ENCODE data around the gene SDK1.
"Not testable (repeated sequence)": the region's sequence is repeated elsewhere in the genome, so short reads cannot be mapped to it uniquely, and the experiment has no call there.

Gene SDK1

GRCh38 chr7:4068286-4068685 lies 767.2 kb downstream of the SDK1 start:
- no peak for DNase-seq

GRCh38 chr7:4069268-4070095 lies 768.4 kb downstream of the SDK1 start:
- DNase-seq, result no peak

- no peak for DNase-seq
These were observed 769.2 kb downstream of the SDK1 start for GRCh38 chr7:4070214-4070613.

- DNase-seq, result no peak
These were observed 770.5 kb downstream of the SDK1 start for GRCh38 chr7:4071370-4072058.

GRCh38 chr7:4072161-4072925 lies 771.3 kb downstream of the SDK1 start:
- no peak for DNase-seq

GRCh38 chr7:4073052-4073451 lies 772.0 kb downstream of the SDK1 start:
- no peak for DNase-seq

GRCh38 chr7:4073750-4074149 lies 772.7 kb downstream of the SDK1 start:
- no peak for DNase-seq

- no peak for DNase-seq
These were observed 773.4 kb downstream of the SDK1 start for GRCh38 chr7:4074407-4074806.

- no peak for DNase-seq
These were observed 773.9 kb downstream of the SDK1 start for GRCh38 chr7:4074994-4075393.

- no peak for DNase-seq
These were observed 775.7 kb downstream of the SDK1 start for GRCh38 chr7:4076701-4077294.

- DNase-seq, result no peak
These were observed 776.9 kb downstream of the SDK1 start for GRCh38 chr7:4077980-4078379.

GRCh38 chr7:4078580-4078979 lies 777.5 kb downstream of the SDK1 start:
- DNase-seq, result no peak

GRCh38 chr7:4079366-4079765 lies 778.3 kb downstream of the SDK1 start:
- DNase-seq, result no peak

GRCh38 chr7:4079956-4080355 lies 778.9 kb downstream of the SDK1 start:
- DNase-seq, result no peak

GRCh38 chr7:4080954-4081353 lies 779.9 kb downstream of the SDK1 start:
- DNase-seq, result no peak

- DNase-seq, result no peak
These were observed 782.5 kb downstream of the SDK1 start for GRCh38 chr7:4083513-4083912.

GRCh38 chr7:4084271-4084670 lies 783.2 kb downstream of the SDK1 start:
- no peak for DNase-seq

- no peak for DNase-seq
These were observed 785.1 kb downstream of the SDK1 start for GRCh38 chr7:4085937-4086691.

- DNase-seq, result no peak
These were observed 785.7 kb downstream of the SDK1 start for GRCh38 chr7:4086723-4087122.

GRCh38 chr7:4091767-4092166 lies 790.7 kb downstream of the SDK1 start:
- no peak for DNase-seq

- no peak for DNase-seq
These were observed 792.0 kb downstream of the SDK1 start for GRCh38 chr7:4093035-4093434.

- no peak for DNase-seq
These were observed 792.4 kb downstream of the SDK1 start for GRCh38 chr7:4093483-4093882.

GRCh38 chr7:4094158-4094557 lies 793.1 kb downstream of the SDK1 start:
- not testable (repeated sequence) for DNase-seq
